AG04450 (cell line): ENCODE measurements around the gene VEPH1. TPM values are rescaled to one million over a fixed set of nuclear protein-coding genes. Genes with fewer than 3 reads are reported as not detected.

Source experiments
- CTCF ChIA-PET: fragments of 300-600, 350-600 bp; formaldehyde crosslinking; extraction: SDS; loops from one replicate; lab custom pipeline; 2022; ENCODE audit warnings: antibody characterized with exemption, inconsistent platforms; lab: Charles Lee
- POLR2A ChIA-PET: fragments of 350-600 bp; formaldehyde crosslinking; extraction: SDS; loops from one replicate; lab custom pipeline; 2021; ENCODE audit warnings: antibody characterized with exemption, inconsistent platforms; lab: Yijun Ruan, JAX
- DNase-seq: peaks from one replicate; pipeline ENCODE4 v3.0.0-alpha.2; 2011; ENCODE audit warnings: low read depth, low spot score
- H3K27ac ChIP-seq: one replicate; pipeline ENCODE4 v1.5.1; 2012; ENCODE audit warnings: low read depth, low read length, control low read depth
- H3K27me3 ChIP-seq: one replicate; pipeline ENCODE4 v1.6.0; 2012; ENCODE audit warnings: low read length; ENCODE audit not compliant: control insufficient read depth, insufficient read depth
- H3K4me3 ChIP-seq: 2 replicates; pipeline ENCODE4 v1.5.1; 2011; ENCODE audit warnings: mild to moderate bottlenecking, low read depth, low read length, control low read depth
- H3K9me3 ChIP-seq: 2 replicates; pipeline ENCODE4 v1.5.1; 2012; ENCODE audit warnings: low read length; ENCODE audit not compliant: control insufficient read depth, insufficient read depth
- CTCF ChIP-seq: IDR thresholded peaks from 2 replicates; pipeline ENCODE4 v1.5.1; 2011; ENCODE audit warnings: low read depth, low read length, control low read depth, inconsistent platforms
- polyA plus RNA-seq: library from polyadenylated mRNA; depleted of rRNA; stranded (reverse); fragments of >200 nt; gene quantifications from 2 replicates; pipeline ENCODE4 v1.2.3, GENCODE V29; 2011

VEPH1 gene
- polyA plus RNA-seq, 1 experiment, result 36.4 TPM

- H3K9me3 ChIP-seq, result no peaks in the 10 kb centered on the region
- no peak for TF ChIP-seq CTCF
- H3K4me3 ChIP-seq, result no peak overlapping the region
- POLR2A ChIA-PET, result no interaction called here
- peak overlapping the region; percentile 34 for H3K27ac ChIP-seq
- DNase-seq, result no peak
- CTCF ChIA-PET, result no interaction called here
- no peaks in the 10 kb centered on the region for H3K27me3 ChIP-seq
Measured at GRCh38 chr3:157310329-157311052, 192.7 kb downstream of the VEPH1 start.

- Histone ChIP-seq H3K27ac (no peak overlapping the region), H3K27me3 (no peaks in the 10 kb centered on the region), H3K9me3 (no peaks in the 10 kb centered on the region; the same call in 1 of the 2 replicates), H3K4me3 (no peak overlapping the region)
- no peak for TF ChIP-seq CTCF
- ChIA-PET CTCF (interaction anchor here (1.3 to 1.4 kb wide), 2 partner anchors 187 to 226 kb away, joined by 3 to 6 read pairs; no protein-coding TSS in a partner anchor), POLR2A (no interaction called here)
- no peak for DNase-seq
Measured at GRCh38 chr3:157306502-157306901, 196.7 kb downstream of the VEPH1 start.

DNA sequence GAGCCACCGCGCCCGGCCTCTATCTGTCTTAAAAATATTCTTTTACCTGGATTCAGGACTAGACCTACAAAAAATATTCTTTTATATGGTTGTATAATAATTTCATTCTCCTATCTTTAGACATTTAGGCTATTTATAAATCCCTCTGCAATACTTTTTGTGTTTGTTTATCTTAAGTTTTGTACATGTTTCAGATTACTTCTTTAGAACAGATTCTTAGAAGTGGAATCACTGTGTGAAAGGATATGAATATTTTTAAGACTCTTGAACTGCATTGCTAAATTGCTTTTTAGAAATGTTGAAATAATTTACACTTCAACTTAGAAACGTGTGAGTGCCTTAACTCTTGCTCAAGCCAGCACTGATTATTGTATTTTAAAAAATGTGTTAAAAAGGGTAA, 197.8 kb downstream of the VEPH1 start:
- POLR2A ChIA-PET, result no interaction called here
- no peak for DNase-seq
- CTCF ChIA-PET, result no interaction called here
- H3K27me3 ChIP-seq, result no peaks in the 10 kb centered on the region
- no peak overlapping the region for H3K4me3 ChIP-seq
- no peaks in the 10 kb centered on the region; the same call in 1 of the 2 replicates for H3K9me3 ChIP-seq
- H3K27ac ChIP-seq, result no peak overlapping the region
- TF ChIP-seq CTCF, result no peak

DNA sequence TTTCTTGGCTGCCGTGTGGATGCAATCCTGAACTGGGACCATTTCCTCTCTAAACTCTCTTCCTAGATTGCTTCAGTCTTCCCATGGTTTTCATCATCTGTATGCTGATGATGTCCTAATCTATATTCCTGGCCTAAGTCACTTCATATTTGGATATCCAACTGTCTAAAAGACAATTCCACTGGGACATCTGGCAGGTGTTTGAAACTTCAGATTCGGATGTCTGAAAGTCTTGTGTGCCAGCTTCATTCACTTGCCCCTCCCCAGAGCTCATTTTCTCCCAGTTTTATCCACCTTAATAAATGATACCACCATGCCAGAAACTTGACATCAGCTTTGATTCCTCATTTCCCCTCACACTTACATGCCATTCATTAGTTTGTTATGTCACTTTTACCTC, 201.5 kb downstream of the VEPH1 start:
- CTCF ChIA-PET, result no interaction called here

More for the DNA sequence above, 201.5 kb downstream of the VEPH1 start:
- DNase-seq, result no peak
- no peaks in the 10 kb centered on the region for H3K27me3 ChIP-seq
- H3K4me3 ChIP-seq, result no peak overlapping the region
- H3K27ac ChIP-seq, result no peak overlapping the region
- POLR2A ChIA-PET, result no interaction called here
- no peak for TF ChIP-seq CTCF
- no peaks in the 10 kb centered on the region; the same call in 1 of the 2 replicates for H3K9me3 ChIP-seq
